HepG2 (cell line): Measurements from ENCODE around the gene CEP104. TPM values are rescaled to one million over a fixed set of nuclear protein-coding genes. Genes with fewer than 3 reads are reported as not detected.

ENCODE experiments used
- CBX2 ChIP-seq, 2 experiments: fragments of 200-600 bp in 1 of 2; sonication (generic); formaldehyde crosslinking in 1 of 2; IDR thresholded peaks; 2 replicates each; pipeline versions ENCODE4 v1.7.0 to v1.8.1; 2018 to 2022; ENCODE audit warnings: low read depth in 2 of 2, low read length in 1 of 2, mild to moderate bottlenecking in 1 of 2, missing genetic modification reagents in 1 of 2
- HCFC1 ChIP-seq: fragments of 150-350 bp; IDR thresholded peaks from 2 replicates; pipeline ENCODE4 v1.6.1; 2014; ENCODE audit warnings: low read depth, low read length
- HOXD1 ChIP-seq: sonication (generic); formaldehyde crosslinking; IDR thresholded peaks from 2 replicates; pipeline ENCODE4 v1.5.0; 2020; ENCODE audit warnings: missing genetic modification reagents
- KAT2B ChIP-seq: fragments of 150-350 bp; IDR thresholded peaks from 2 replicates; pipeline ENCODE4 v1.6.1; 2014; ENCODE audit warnings: low read depth, low read length, borderline replicate concordance
- KDM5B ChIP-seq: sonication (generic); formaldehyde crosslinking; IDR thresholded peaks from 2 replicates; pipeline ENCODE4 v1.4.0; 2020; ENCODE audit warnings: missing genetic modification reagents, mild to moderate bottlenecking, borderline replicate concordance
- KMT2B ChIP-seq: IDR thresholded peaks from 2 replicates; pipeline ENCODE4 v1.6.1; 2016; ENCODE audit warnings: missing genetic modification reagents, missing compliant biosample characterization
- MAFG ChIP-seq: sonication (generic); formaldehyde crosslinking; IDR thresholded peaks from 2 replicates; pipeline ENCODE4 v1.5.1; 2020; ENCODE audit warnings: mild to moderate bottlenecking, missing genetic modification reagents
- MED8 ChIP-seq: sonication (generic); formaldehyde crosslinking; IDR thresholded peaks from 2 replicates; pipeline ENCODE4 v1.8.1; 2023; ENCODE audit warnings: mild to moderate bottlenecking, missing genetic modification reagents; ENCODE audit not compliant: insufficient replicate concordance
- MEIS2 ChIP-seq: sonication (generic); formaldehyde crosslinking; IDR thresholded peaks from 2 replicates; pipeline ENCODE4 v1.9.0; 2021; ENCODE audit warnings: mild to moderate bottlenecking, missing genetic modification reagents
- NFE2L1 ChIP-seq: sonication (generic); formaldehyde crosslinking; IDR thresholded peaks from 2 replicates; pipeline ENCODE4 v1.4.0; 2020; ENCODE audit warnings: missing genetic modification reagents, mild to moderate bottlenecking, borderline replicate concordance
- NPAS2 ChIP-seq: sonication (generic); formaldehyde crosslinking; IDR thresholded peaks from 2 replicates; pipeline ENCODE4 v1.8.0; 2022; ENCODE audit warnings: mild to moderate bottlenecking, missing genetic modification reagents, borderline replicate concordance
- RAD21 ChIP-seq: fragments of 450-650 bp; formaldehyde crosslinking; IDR thresholded peaks from 2 replicates; pipeline ENCODE4 v1.5.0; 2020; ENCODE audit warnings: mild to moderate bottlenecking
- SKI ChIP-seq: fragments of 450-650 bp; IDR thresholded peaks from one replicate; pipeline ENCODE4 v1.6.1; 2018; ENCODE audit warnings: mild to moderate bottlenecking; ENCODE audit not compliant: partially characterized antibody
- TP53 ChIP-seq: sonication (generic); formaldehyde crosslinking; conservative IDR thresholded peaks from 2 replicates; pipeline ENCODE4 v1.4.0; 2020; ENCODE audit warnings: missing genetic modification reagents
- ZFP82 ChIP-seq: sonication (generic); formaldehyde crosslinking; IDR thresholded peaks from 2 replicates; pipeline ENCODE4 v1.5.1; 2020; ENCODE audit warnings: mild to moderate bottlenecking, missing genetic modification reagents, borderline replicate concordance
- ZKSCAN5 ChIP-seq: sonication (generic); formaldehyde crosslinking; IDR thresholded peaks from 2 replicates; pipeline ENCODE4 v1.5.1; 2020; ENCODE audit warnings: mild to moderate bottlenecking, missing genetic modification reagents
- ZNF605 ChIP-seq: sonication (generic); formaldehyde crosslinking; IDR thresholded peaks from 2 replicates; pipeline ENCODE4 v1.8.0; 2022; ENCODE audit warnings: mild to moderate bottlenecking, missing genetic modification reagents
- polyA plus RNA-seq, 8 experiments: library from polyadenylated mRNA; depleted of rRNA in 3 of 8; stranded (reverse) in 7 of 8; unstranded in 1 of 8; fragments of >200 nt; fragmentation: Illumina TruSeq in 4 of 8; extraction: Trizol in 4 of 8; gene quantifications; 2 replicates each; pipeline versions ENCODE4 v1.2.1 to v1.2.3, GENCODE V29; 2011 to 2016; ENCODE audit warnings: low read depth in 4 of 8, missing spikeins in 1 of 8, mixed read lengths in 1 of 8; ENCODE audit not compliant: insufficient read depth in 1 of 8
- total RNA-seq, 5 experiments: library from RNA; depleted of rRNA; stranded (reverse); fragments of >200 nt; fragmentation: Illumina TruSeq; extraction: Trizol; gene quantifications; 2 replicates each; pipeline ENCODE4 v1.2.3, GENCODE V29; 2016; ENCODE audit warnings: low read depth in 1 of 5
- TF ChIP-seq, protein P1 (sequence below): IDR thresholded peaks from 2 replicates; pipeline ENCODE4 v1.6.1; 2016; ENCODE audit warnings: mild to moderate bottlenecking
- TF ChIP-seq, protein P2 (sequence below): sonication (generic); formaldehyde crosslinking; IDR thresholded peaks from 2 replicates; pipeline ENCODE4 v1.4.0; 2020; ENCODE audit warnings: missing genetic modification reagents, mild to moderate bottlenecking, borderline replicate concordance
- TF ChIP-seq, protein P3 (sequence below): sonication (generic); formaldehyde crosslinking; IDR thresholded peaks from 2 replicates; pipeline ENCODE4 v1.5.0; 2020; ENCODE audit warnings: missing genetic modification reagents
- TF ChIP-seq, protein P4 (sequence below): sonication (generic); formaldehyde crosslinking; IDR thresholded peaks from 2 replicates; pipeline ENCODE4 v1.5.0; 2020; ENCODE audit warnings: mild to moderate bottlenecking, missing genetic modification reagents

CEP104 gene
- total and polyA plus RNA-seq, 2 of the 13 experiments (the other 11 are each of a cell fraction or from before 2014, with no cell fraction given) = 20.4 to 30.1 TPM

- TF ChIP-seq, protein P1, sequence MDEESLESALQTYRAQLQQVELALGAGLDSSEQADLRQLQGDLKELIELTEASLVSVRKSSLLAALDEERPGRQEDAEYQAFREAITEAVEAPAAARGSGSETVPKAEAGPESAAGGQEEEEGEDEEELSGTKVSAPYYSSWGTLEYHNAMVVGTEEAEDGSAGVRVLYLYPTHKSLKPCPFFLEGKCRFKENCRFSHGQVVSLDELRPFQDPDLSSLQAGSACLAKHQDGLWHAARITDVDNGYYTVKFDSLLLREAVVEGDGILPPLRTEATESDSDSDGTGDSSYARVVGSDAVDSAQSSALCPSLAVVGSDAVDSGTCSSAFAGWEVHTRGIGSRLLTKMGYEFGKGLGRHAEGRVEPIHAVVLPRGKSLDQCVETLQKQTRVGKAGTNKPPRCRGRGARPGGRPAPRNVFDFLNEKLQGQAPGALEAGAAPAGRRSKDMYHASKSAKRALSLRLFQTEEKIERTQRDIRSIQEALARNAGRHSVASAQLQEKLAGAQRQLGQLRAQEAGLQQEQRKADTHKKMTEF (CRISPR knock-in tag) = peak; percentile 54; the same call in 1 of the 2 replicates
- TF ChIP-seq NPAS2 (CRISPR knock-in tag) (no peak), HCFC1 (no peak), KAT2B (no peak), ZKSCAN5 (CRISPR knock-in tag) (0 out of 2 replicates have a peak, but pooled peaks have one; percentile 22), MAFG (CRISPR knock-in tag) (no peak), MEIS2 (CRISPR knock-in tag) (no peak), ZFP82 (CRISPR knock-in tag) (no peak), HOXD1 (CRISPR knock-in tag) (no peak), TP53 (CRISPR knock-in tag) (no peak), MED8 (peak; percentile 40), KDM5B (CRISPR knock-in tag) (no peak; the same call in none of the 2 replicates), RAD21 (CRISPR knock-in tag) (peak; percentile 21; the same call in 1 of the 2 replicates), NFE2L1 (no peak), CBX2 (IDR thresholded peaks at IDR 0.05; ENCODE audit: low read depth, low read length) (no peak), CBX2 (CRISPR knock-in tag; IDR thresholded peaks at IDR 0.05; ENCODE audit: low read depth) (no peak), SKI (no peak), ZNF605 (peak; percentile 29; the same call in 1 of the 2 replicates), KMT2B (CRISPR knock-in tag) (no peak)
- TF ChIP-seq, protein P2, sequence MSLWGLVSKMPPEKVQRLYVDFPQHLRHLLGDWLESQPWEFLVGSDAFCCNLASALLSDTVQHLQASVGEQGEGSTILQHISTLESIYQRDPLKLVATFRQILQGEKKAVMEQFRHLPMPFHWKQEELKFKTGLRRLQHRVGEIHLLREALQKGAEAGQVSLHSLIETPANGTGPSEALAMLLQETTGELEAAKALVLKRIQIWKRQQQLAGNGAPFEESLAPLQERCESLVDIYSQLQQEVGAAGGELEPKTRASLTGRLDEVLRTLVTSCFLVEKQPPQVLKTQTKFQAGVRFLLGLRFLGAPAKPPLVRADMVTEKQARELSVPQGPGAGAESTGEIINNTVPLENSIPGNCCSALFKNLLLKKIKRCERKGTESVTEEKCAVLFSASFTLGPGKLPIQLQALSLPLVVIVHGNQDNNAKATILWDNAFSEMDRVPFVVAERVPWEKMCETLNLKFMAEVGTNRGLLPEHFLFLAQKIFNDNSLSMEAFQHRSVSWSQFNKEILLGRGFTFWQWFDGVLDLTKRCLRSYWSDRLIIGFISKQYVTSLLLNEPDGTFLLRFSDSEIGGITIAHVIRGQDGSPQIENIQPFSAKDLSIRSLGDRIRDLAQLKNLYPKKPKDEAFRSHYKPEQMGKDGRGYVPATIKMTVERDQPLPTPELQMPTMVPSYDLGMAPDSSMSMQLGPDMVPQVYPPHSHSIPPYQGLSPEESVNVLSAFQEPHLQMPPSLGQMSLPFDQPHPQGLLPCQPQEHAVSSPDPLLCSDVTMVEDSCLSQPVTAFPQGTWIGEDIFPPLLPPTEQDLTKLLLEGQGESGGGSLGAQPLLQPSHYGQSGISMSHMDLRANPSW = no peak
- TF ChIP-seq, protein P3, sequence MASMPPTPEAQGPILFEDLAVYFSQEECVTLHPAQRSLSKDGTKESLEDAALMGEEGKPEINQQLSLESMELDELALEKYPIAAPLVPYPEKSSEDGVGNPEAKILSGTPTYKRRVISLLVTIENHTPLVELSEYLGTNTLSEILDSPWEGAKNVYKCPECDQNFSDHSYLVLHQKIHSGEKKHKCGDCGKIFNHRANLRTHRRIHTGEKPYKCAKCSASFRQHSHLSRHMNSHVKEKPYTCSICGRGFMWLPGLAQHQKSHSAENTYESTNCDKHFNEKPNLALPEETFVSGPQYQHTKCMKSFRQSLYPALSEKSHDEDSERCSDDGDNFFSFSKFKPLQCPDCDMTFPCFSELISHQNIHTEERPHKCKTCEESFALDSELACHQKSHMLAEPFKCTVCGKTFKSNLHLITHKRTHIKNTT (CRISPR knock-in tag) = no peak
- TF ChIP-seq, protein P4, sequence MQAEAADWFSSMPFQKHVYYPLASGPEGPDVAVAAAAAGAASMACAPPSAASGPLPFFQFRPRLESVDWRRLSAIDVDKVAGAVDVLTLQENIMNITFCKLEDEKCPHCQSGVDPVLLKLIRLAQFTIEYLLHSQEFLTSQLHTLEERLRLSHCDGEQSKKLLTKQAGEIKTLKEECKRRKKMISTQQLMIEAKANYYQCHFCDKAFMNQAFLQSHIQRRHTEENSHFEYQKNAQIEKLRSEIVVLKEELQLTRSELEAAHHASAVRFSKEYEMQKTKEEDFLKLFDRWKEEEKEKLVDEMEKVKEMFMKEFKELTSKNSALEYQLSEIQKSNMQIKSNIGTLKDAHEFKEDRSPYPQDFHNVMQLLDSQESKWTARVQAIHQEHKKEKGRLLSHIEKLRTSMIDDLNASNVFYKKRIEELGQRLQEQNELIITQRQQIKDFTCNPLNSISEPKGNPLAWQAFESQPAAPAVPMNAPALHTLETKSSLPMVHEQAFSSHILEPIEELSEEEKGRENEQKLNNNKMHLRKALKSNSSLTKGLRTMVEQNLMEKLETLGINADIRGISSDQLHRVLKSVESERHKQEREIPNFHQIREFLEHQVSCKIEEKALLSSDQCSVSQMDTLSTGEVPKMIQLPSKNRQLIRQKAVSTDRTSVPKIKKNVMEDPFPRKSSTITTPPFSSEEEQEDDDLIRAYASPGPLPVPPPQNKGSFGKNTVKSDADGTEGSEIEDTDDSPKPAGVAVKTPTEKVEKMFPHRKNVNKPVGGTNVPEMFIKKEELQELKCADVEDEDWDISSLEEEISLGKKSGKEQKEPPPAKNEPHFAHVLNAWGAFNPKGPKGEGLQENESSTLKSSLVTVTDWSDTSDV (CRISPR knock-in tag) = peak; percentile 58; the same call in 1 of the 2 replicates
Measured at GRCh38 chr1:3772715-3773571, 84.1 kb downstream of the CEP104 start, which contains the start of gene SMIM1 (continued).
